ENCODE measurements around the gene PTGFR. TPM values are rescaled to one million over a fixed set of nuclear protein-coding genes. Genes with fewer than 3 reads are reported as not detected.

PTGFR gene
- total RNA-seq, 2 donors from 2014 or later: not detected

DNA sequence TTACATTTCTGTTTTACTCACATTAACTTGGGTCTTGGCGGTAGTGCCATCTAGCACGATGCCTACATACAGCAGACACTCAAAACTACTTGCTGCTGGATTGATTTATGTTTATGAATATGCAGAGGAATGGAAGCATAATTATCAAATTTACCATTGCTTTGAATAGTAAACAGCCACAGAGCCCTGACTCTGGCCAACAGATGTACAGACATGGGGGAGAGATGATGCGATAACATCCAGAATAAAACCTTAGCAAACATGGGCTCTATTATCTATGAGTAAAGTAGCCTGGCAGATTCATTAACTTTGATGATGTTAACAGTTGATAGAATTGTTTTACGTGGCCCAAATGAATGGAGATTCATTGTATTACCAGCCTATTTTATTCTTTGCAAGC, 42.8 kb downstream of the PTGFR start:
- ATAC-seq (replicated peaks in 1 of 2) (no peak), DNase-seq (no peak)
- no peaks in the 10 kb centered on the region for H3K9me3 Mint-ChIP-seq
- H3K27me3 Mint-ChIP-seq (ENCODE audit: low read depth): peaks cover 11% of the 10 kb centered on the region
- no peak overlapping the region for H3K27ac Mint-ChIP-seq
- H3K4me3 Mint-ChIP-seq: no peak overlapping the region
- no peaks in the 10 kb centered on the region for H3K4me1 Mint-ChIP-seq (ENCODE audit: low read depth)
- H3K36me3 Mint-ChIP-seq (ENCODE audit: insufficient read depth in 2 of 2): no peaks in the 10 kb centered on the region

DNA sequence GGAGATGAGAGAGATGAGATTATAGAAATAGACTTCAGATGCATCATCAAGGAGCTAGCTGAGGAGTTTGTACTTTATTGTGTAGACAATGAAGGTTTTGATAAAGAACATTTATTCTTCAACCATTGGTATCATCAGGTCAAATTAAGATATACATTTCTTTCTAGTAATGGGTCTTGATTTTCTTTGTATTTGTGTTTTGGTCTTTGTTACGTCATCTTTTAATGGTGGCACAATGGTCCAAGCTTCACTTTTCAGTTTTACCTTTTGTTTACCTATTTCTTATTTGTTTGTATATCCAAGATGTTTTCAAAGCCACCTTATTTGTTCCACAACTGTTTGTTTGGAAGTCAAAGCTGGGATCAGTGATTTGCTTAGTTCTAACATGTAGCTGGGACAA, 44.5 kb downstream of the PTGFR start:
- Mint-ChIP-seq H3K27ac (no peak overlapping the region), H3K4me3 (no peak overlapping the region), H3K36me3 (ENCODE audit: insufficient read depth in 2 of 2) (no peaks in the 10 kb centered on the region), H3K9me3 (no peaks in the 10 kb centered on the region), H3K27me3 (ENCODE audit: low read depth) (peaks cover 11% of the 10 kb centered on the region), H3K4me1 (ENCODE audit: low read depth) (no peaks in the 10 kb centered on the region)
- ATAC-seq (replicated peaks in 1 of 2) (no peak), DNase-seq (no peak)

DNA sequence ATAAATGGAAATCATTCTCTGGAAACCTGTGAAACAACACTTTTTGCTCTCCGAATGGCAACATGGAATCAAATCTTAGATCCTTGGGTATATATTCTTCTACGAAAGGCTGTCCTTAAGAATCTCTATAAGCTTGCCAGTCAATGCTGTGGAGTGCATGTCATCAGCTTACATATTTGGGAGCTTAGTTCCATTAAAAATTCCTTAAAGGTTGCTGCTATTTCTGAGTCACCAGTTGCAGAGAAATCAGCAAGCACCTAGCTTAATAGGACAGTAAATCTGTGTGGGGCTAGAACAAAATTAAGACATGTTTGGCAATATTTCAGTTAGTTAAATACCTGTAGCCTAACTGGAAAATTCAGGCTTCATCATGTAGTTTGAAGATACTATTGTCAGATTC, 45.7 kb downstream of the PTGFR start:
- Mint-ChIP-seq H3K9me3 (peaks cover under 1 to 2% of the 10 kb centered on the region in 2 donors), H3K4me1 (ENCODE audit: low read depth) (no peaks in the 10 kb centered on the region), H3K27me3 (ENCODE audit: low read depth) (peaks cover 14% of the 10 kb centered on the region), H3K4me3 (no peak overlapping the region), H3K27ac (no peak overlapping the region), H3K36me3 (ENCODE audit: insufficient read depth in 2 of 2) (peaks cover under 1 to 2% of the 10 kb centered on the region in 2 donors)
- ATAC-seq (replicated peaks in 1 of 2) (no peak), DNase-seq (no peak)

DNA sequence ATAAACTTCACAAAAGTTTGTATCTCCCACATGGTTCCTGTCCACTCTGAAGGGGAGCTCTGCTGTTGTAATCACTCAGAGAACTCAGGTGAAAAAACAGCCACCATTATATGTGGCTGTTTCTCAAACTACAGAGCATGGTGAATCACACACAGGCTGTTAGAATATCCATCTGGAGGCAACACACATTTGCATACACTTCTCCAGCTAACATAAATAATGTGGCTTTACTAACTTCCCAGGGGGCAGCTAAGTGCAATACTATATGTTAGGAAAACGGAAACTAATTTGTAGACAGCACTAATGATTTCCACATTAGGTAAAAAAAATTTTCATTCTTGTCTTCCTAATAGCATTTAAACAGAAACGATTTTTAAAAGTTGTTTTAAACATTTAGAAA, 49.3 kb downstream of the PTGFR start:
- no peak for ATAC-seq (replicated peaks in 1 of 2)
- peaks cover 2 to 3% of the 10 kb centered on the region in 2 donors for H3K36me3 Mint-ChIP-seq (ENCODE audit: insufficient read depth in 2 of 2)
- DNase-seq: no peak

DNA sequence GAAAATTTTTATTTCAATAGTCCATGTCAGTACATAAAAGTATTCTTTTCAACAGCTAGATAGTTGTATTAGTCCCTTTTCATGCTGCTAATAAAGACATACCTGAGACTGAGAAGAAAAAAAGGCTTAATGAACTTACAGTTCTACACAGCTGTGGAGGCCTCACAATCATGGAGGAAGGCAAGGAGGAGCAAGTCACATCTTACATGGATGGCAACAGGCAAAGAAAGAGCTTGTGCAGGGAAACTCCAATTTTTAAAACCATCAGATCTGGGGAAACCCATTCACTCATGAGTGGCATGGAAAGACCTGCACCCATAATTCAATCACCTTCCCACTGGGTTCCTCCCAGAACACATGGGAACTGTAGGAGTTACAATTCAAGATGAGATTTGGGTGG, 50.7 kb downstream of the PTGFR start:
- no peaks in the 10 kb centered on the region for H3K4me1 Mint-ChIP-seq (ENCODE audit: low read depth)
- H3K36me3 Mint-ChIP-seq (ENCODE audit: insufficient read depth in 2 of 2): peaks cover 2 to 3% of the 10 kb centered on the region in 2 donors
- no peak overlapping the region for H3K4me3 Mint-ChIP-seq
- no peak overlapping the region for H3K27ac Mint-ChIP-seq
- no peak for DNase-seq
- H3K27me3 Mint-ChIP-seq (ENCODE audit: low read depth): peaks cover 5% of the 10 kb centered on the region
- no peak for ATAC-seq (replicated peaks in 1 of 2)
- peaks cover 3 to 5% of the 10 kb centered on the region in 2 donors for H3K9me3 Mint-ChIP-seq

More for the DNA sequence above, 49.3 kb downstream of the PTGFR start:
- Mint-ChIP-seq H3K4me3 (no peak overlapping the region), H3K4me1 (ENCODE audit: low read depth) (no peaks in the 10 kb centered on the region), H3K9me3 (peaks cover 3 to 5% of the 10 kb centered on the region in 2 donors), H3K27ac (no peak overlapping the region), H3K27me3 (ENCODE audit: low read depth) (peaks cover 5% of the 10 kb centered on the region)

DNA sequence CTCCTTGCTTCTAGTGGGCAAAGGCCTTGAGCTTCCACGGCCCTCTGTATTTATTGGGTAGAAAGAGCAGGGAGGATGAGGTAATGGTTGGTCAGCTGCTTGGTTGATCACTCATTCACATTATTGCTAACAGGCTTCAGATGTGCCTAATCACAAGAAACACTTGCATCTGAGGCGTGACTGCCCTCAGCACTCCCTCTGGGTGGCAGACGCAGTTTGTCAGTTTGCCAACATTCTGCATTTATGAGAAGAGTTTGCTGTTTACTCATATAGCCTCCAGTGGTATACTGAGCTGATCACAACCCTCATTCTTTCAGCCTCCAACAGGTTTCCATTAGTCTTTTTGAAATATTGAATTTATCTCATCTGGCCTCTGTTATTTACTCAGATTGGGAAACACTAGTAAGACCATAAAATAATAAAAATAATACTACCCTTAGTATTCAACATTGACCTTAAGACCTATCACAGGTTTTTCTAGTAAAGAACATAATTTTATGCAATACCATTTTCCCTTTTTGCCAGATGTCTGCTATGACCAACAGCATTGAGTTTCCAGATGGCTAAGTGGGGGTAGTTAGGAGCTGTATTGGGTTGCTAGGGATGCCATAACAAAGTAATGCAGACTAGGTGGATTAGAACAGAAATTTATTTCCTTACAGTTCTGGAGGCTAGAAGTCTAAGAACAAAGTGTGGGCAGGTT, 53.3 kb downstream of the PTGFR start:
- Mint-ChIP-seq H3K36me3 (ENCODE audit: insufficient read depth in 2 of 2) (peaks cover 2 to 3% of the 10 kb centered on the region in 2 donors), H3K4me1 (ENCODE audit: low read depth) (no peaks in the 10 kb centered on the region), H3K27me3 (ENCODE audit: low read depth) (peaks cover 10% of the 10 kb centered on the region), H3K9me3 (peaks cover 3 to 5% of the 10 kb centered on the region in 2 donors), H3K4me3 (no peak overlapping the region), H3K27ac (no peak overlapping the region)
- DNase-seq (no peak), ATAC-seq (replicated peaks in 1 of 2) (no peak)

DNA sequence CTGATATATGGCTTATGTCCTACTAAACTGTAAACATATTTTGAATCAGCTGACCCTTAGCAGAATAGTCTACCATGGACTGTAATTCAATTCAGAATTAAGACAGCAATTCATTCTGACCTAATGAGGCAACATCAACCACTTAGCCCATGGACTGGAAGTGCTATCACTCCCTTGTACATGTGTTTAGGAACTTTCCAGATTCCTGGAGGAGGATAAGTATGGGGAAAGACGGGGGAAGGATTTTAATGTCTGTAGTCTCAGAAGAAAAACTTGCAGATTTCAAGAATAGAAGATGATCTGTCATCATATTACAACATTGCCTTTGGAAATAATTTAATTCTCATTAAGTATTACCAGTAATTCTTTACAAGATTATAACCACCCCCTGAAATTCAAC, 56.3 kb downstream of the PTGFR start:
- H3K36me3 Mint-ChIP-seq (ENCODE audit: insufficient read depth in 2 of 2): no peaks in the 10 kb centered on the region
- no peak overlapping the region for H3K27ac Mint-ChIP-seq
- no peaks in the 10 kb centered on the region for H3K4me1 Mint-ChIP-seq (ENCODE audit: low read depth)
- no peak for DNase-seq
- H3K4me3 Mint-ChIP-seq: no peak overlapping the region
- H3K9me3 Mint-ChIP-seq: peaks cover 0 to 10% of the 10 kb centered on the region in 2 donors
- H3K27me3 Mint-ChIP-seq (ENCODE audit: low read depth): peaks cover 5% of the 10 kb centered on the region
- ATAC-seq (replicated peaks in 1 of 2): no peak

DNA sequence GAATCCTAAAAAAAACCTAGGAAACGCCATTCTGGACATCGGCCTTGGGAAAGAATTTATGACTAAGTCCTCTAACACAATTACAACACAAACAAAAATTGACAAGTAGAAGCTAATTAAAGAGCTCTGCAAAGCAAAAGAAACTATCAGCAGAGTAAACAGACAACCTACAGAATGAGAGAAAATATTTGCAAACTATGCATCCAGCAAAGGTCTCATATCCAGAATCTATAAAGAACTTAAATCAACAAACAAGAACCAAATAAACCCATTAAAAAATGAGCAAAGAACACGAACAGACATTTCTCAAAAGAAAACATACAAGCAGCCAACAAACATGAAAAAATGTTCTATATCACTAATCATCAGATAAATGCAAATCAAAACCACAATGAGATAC, 58.6 kb downstream of the PTGFR start:
- H3K36me3 Mint-ChIP-seq (ENCODE audit: insufficient read depth in 2 of 2): peaks cover 0 to 3% of the 10 kb centered on the region in 2 donors

DNA sequence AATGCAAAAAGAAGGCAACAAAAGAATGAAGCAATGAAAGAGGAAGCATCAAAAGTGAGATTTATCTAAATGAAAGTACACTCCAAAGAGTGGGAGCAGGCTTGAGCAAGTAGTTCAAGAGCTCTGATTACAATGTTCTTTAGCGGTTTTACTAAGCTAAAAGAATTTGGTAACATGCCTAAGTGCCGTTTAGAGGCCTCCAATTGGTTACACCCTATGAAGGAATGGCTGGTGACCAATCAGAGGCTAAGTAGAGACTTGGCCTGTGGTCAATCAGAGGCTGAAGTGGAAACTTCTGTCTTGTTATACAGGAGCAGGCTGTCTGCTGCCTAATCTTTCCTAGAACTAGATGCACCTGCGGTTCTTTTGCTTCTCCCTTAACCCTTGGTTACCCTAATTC, 59.1 kb downstream of the PTGFR start:
- Mint-ChIP-seq H3K4me3 (no peak overlapping the region), H3K4me1 (ENCODE audit: low read depth) (no peaks in the 10 kb centered on the region), H3K27ac (no peak overlapping the region), H3K9me3 (peaks cover 8 to 11% of the 10 kb centered on the region in 2 donors), H3K27me3 (ENCODE audit: low read depth) (peaks cover 5% of the 10 kb centered on the region), H3K36me3 (ENCODE audit: insufficient read depth in 2 of 2) (peaks cover 0 to 3% of the 10 kb centered on the region in 2 donors)
- ATAC-seq (replicated peaks in 1 of 2) (no peak), DNase-seq (no peak)

More for the DNA sequence above, 58.6 kb downstream of the PTGFR start:
- no peak overlapping the region for H3K4me3 Mint-ChIP-seq
- H3K27me3 Mint-ChIP-seq (ENCODE audit: low read depth): peaks cover 5% of the 10 kb centered on the region
- no peak overlapping the region for H3K27ac Mint-ChIP-seq
- no peaks in the 10 kb centered on the region for H3K4me1 Mint-ChIP-seq (ENCODE audit: low read depth)
- ATAC-seq (replicated peaks in 1 of 2) (no peak), DNase-seq (no peak)
- H3K9me3 Mint-ChIP-seq: peaks cover 6 to 11% of the 10 kb centered on the region in 2 donors

DNA sequence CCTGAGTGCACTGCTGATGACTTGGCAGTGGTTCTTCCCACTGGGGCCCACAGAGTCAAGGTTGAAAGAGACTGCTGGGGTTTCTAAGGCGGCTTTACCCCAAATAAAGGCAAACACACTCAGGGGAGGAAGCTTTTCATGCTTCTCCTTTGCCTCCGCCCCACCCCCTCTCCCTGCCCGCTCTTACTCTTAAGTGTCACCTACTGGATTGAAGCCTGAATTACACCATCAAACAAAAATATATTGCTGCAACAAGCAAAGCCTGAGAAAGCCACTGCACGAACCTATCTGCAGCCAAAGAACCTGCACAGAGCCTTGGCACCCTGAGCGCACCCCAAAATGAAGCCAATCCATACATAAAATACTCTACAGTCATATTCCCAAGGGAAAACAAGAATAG, 63.1 kb downstream of the PTGFR start:
- Mint-ChIP-seq H3K9me3 (peaks cover 13 to 17% of the 10 kb centered on the region in 2 donors), H3K4me3 (no peak overlapping the region), H3K27ac (no peak overlapping the region), H3K4me1 (ENCODE audit: low read depth) (no peaks in the 10 kb centered on the region), H3K27me3 (ENCODE audit: low read depth) (no peaks in the 10 kb centered on the region), H3K36me3 (ENCODE audit: insufficient read depth in 2 of 2) (peaks cover 0 to 3% of the 10 kb centered on the region in 2 donors)
- DNase-seq (no peak), ATAC-seq (replicated peaks in 1 of 2) (no peak)

DNA sequence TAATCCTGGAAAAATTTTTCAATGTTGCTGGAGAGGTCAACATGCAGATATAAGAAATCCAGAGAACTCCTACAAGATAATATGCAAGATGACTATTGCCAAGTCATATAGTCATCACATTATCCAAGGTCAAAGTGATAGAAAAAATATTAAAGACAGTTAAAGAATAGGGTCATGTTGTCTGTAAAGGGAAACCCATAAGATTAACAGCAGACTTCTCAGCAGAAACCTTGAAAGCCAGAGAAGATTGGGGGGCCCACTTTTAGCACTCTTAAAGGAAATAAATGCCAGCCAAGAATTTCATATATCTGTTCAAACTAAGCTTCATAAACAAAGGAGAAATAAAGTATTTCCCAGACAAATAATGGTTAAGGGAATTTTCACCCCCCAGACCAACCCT, 64.1 kb downstream of the PTGFR start:
- H3K9me3 Mint-ChIP-seq: peaks cover 13 to 14% of the 10 kb centered on the region in 2 donors
- H3K4me3 Mint-ChIP-seq: no peak overlapping the region
- no peaks in the 10 kb centered on the region for H3K4me1 Mint-ChIP-seq (ENCODE audit: low read depth)
- ATAC-seq (replicated peaks in 1 of 2) (no peak), DNase-seq (no peak)
- peaks cover 0 to 3% of the 10 kb centered on the region in 2 donors for H3K36me3 Mint-ChIP-seq (ENCODE audit: insufficient read depth in 2 of 2)
- no peaks in the 10 kb centered on the region for H3K27me3 Mint-ChIP-seq (ENCODE audit: low read depth)
- H3K27ac Mint-ChIP-seq: no peak overlapping the region

DNA sequence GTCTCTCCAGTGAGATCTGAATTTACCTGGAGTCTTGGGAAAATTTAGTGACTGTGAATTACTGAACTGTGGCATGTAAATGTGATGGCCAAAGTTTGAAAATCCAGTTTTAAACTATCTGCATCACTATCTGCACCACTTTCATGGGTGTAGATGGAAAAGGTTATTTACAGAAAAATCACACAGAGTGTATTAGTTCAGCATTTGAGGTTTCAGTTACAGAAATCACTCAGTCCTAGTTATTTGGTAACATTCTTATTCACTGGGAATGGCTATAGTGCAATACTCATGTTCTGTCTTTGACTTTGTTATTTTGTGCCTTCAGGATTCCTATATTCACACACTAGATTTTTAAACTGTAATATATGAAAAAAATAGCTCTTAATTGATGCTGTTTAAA, 68.9 kb downstream of the PTGFR start:
- DNase-seq (no peak), ATAC-seq (replicated peaks in 1 of 2) (no peak)
- Mint-ChIP-seq H3K9me3 (peaks cover 6 to 7% of the 10 kb centered on the region in 2 donors), H3K4me1 (ENCODE audit: low read depth) (no peaks in the 10 kb centered on the region), H3K27ac (no peak overlapping the region), H3K36me3 (ENCODE audit: insufficient read depth in 2 of 2) (no peaks in the 10 kb centered on the region), H3K27me3 (ENCODE audit: low read depth) (no peaks in the 10 kb centered on the region), H3K4me3 (no peak overlapping the region)

DNA sequence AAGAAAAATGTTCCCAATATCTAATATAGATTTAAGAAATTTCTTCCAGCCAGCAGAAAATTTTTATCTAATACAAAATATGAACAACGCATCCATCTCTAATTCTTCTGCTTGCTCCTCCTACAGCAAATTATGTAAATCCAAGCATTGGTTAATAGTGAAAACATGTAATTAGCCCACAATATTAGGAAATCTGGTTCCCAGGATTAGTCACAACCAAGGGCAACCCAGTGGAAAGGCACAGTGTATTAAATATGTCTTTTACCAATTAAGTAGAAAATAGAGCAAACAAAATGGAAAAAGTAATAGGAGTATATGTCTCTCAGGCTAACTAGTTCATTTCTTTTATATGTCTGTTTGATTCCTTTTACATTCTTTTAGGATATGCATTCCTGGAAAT, 70.0 kb downstream of the PTGFR start:
- DNase-seq (no peak), ATAC-seq (replicated peaks in 1 of 2) (no peak)
- peaks cover 4 to 7% of the 10 kb centered on the region in 2 donors for H3K9me3 Mint-ChIP-seq
- no peaks in the 10 kb centered on the region for H3K4me1 Mint-ChIP-seq (ENCODE audit: low read depth)
- no peaks in the 10 kb centered on the region for H3K36me3 Mint-ChIP-seq (ENCODE audit: insufficient read depth in 2 of 2)
- no peaks in the 10 kb centered on the region for H3K27me3 Mint-ChIP-seq (ENCODE audit: low read depth)
- no peak overlapping the region for H3K4me3 Mint-ChIP-seq
- no peak overlapping the region for H3K27ac Mint-ChIP-seq

DNA sequence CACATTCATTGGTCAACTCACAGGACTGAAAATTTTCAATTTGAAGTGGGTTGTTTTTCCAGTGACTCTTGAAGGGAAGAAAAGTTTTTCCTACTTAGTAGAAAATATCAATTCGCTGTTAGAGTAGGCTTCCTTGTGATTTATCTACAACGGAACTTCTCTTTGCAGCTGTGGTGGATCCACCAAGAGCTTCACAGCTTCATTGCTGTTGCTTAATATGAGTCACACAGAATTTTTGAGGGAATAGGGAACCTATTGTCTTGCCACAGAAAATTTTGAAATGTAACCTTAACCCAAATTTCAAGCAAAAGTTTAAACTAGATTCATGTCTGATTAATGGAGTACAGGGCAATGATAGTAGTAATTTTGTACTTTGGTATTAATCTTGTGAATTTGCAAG, 71.1 kb downstream of the PTGFR start:
- peaks cover 3% of the 10 kb centered on the region in 2 donors for H3K9me3 Mint-ChIP-seq
- DNase-seq (no peak), ATAC-seq (replicated peaks in 1 of 2) (no peak)
- no peaks in the 10 kb centered on the region for H3K36me3 Mint-ChIP-seq (ENCODE audit: insufficient read depth in 2 of 2)
- H3K27ac Mint-ChIP-seq: no peak overlapping the region
- H3K4me3 Mint-ChIP-seq: no peak overlapping the region
- H3K4me1 Mint-ChIP-seq (ENCODE audit: low read depth): no peaks in the 10 kb centered on the region
- no peaks in the 10 kb centered on the region for H3K27me3 Mint-ChIP-seq (ENCODE audit: low read depth)
